ENCODE results near the gene ZNRD2.

DNA sequence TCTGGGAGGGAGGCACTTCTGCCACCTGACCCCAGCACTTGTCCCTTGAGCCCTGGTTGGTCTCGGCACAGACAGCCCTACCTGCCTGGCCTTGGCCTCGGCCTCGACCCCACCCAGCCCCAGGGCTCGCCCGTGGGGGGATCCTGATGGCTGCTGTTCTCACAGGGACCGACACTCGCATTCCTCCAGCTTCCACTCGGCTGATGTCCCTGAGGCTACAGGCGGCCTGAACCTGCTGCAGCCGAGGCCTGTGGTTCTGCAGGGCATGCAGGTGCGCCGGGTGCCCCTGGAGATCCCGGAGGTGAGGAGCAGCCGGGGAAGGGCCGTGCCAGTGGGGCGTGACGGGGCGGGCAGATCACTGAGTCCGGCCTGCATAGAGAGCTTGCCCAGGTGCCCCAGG, 50.4 kb downstream of the ZNRD2 start:
- TF ChIP-seq USF1 (CRISPR knock-in tag; IDR thresholded peaks at IDR 0.05) (no peak), FOXP1 (CRISPR knock-in tag; IDR thresholded peaks at IDR 0.05; ENCODE audit: borderline replicate concordance) (no peak), ZNF263 (CRISPR knock-in tag; IDR thresholded peaks at IDR 0.05; ENCODE audit: low read depth) (no peak), USF2 (CRISPR knock-in tag; IDR thresholded peaks at IDR 0.05) (no peak), SMAD4 (CRISPR knock-in tag; IDR thresholded peaks at IDR 0.05) (no peak), ESRRA (CRISPR knock-in tag; IDR thresholded peaks at IDR 0.05; ENCODE audit: borderline replicate concordance) (no peak), NFE2L1 (CRISPR knock-in tag; IDR thresholded peaks at IDR 0.05) (no peak), HMGXB4 (CRISPR knock-in tag; IDR thresholded peaks at IDR 0.05) (no peak), JUN (CRISPR knock-in tag; IDR thresholded peaks at IDR 0.05) (no peak)
- TF ChIP-seq, protein P1, sequence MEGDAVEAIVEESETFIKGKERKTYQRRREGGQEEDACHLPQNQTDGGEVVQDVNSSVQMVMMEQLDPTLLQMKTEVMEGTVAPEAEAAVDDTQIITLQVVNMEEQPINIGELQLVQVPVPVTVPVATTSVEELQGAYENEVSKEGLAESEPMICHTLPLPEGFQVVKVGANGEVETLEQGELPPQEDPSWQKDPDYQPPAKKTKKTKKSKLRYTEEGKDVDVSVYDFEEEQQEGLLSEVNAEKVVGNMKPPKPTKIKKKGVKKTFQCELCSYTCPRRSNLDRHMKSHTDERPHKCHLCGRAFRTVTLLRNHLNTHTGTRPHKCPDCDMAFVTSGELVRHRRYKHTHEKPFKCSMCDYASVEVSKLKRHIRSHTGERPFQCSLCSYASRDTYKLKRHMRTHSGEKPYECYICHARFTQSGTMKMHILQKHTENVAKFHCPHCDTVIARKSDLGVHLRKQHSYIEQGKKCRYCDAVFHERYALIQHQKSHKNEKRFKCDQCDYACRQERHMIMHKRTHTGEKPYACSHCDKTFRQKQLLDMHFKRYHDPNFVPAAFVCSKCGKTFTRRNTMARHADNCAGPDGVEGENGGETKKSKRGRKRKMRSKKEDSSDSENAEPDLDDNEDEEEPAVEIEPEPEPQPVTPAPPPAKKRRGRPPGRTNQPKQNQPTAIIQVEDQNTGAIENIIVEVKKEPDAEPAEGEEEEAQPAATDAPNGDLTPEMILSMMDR (IDR thresholded peaks at IDR 0.05), result no peak
- TF ChIP-seq, protein P2, sequence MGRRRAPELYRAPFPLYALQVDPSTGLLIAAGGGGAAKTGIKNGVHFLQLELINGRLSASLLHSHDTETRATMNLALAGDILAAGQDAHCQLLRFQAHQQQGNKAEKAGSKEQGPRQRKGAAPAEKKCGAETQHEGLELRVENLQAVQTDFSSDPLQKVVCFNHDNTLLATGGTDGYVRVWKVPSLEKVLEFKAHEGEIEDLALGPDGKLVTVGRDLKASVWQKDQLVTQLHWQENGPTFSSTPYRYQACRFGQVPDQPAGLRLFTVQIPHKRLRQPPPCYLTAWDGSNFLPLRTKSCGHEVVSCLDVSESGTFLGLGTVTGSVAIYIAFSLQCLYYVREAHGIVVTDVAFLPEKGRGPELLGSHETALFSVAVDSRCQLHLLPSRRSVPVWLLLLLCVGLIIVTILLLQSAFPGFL (CRISPR knock-in tag; IDR thresholded peaks at IDR 0.05; ENCODE audit: borderline replicate concordance), result no peak
- TF ChIP-seq, protein P3, sequence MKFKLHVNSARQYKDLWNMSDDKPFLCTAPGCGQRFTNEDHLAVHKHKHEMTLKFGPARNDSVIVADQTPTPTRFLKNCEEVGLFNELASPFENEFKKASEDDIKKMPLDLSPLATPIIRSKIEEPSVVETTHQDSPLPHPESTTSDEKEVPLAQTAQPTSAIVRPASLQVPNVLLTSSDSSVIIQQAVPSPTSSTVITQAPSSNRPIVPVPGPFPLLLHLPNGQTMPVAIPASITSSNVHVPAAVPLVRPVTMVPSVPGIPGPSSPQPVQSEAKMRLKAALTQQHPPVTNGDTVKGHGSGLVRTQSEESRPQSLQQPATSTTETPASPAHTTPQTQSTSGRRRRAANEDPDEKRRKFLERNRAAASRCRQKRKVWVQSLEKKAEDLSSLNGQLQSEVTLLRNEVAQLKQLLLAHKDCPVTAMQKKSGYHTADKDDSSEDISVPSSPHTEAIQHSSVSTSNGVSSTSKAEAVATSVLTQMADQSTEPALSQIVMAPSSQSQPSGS (CRISPR knock-in tag; IDR thresholded peaks at IDR 0.05; ENCODE audit: borderline replicate concordance, low read depth), result no peak
